GM21367 (cell line): ENCODE results near the gene NMNAT2.
"Not testable (repeated sequence)": the region's sequence is repeated elsewhere in the genome, so short reads cannot be mapped to it uniquely, and the experiment has no call there.

ENCODE experiments used
- ATAC-seq: cut with Tn5 transposase; IDR thresholded peaks from one replicate; pipeline ENCODE4 v1.9.1; 2021; ENCODE audit not compliant: unreplicated experiment

NMNAT2 gene

GRCh38 chr1:183289051-183289496, 129.1 kb downstream of the NMNAT2 start:
- no peak for ATAC-seq

DNA sequence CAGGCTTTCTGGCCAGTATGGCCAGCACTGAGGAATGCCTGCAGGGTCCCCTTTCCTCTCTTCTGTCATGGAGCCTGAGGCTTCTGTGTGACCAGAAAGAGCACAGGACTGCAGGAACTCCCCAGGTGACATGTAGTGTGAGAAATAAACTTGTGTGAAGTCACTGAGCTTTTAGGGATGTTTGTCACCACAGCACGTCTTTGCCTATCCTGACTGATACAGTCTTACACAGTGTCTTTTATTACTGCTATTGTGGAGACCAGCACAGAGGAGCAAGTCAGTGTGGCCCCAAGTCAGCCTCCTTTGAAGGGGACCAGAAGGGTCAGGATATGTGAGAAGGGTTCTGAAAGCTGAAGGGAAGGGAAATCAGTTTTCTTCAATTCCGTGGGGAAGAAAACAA, 129.6 kb downstream of the NMNAT2 start:
- ATAC-seq = no peak

- ATAC-seq = no peak
These were observed 130.9 kb downstream of the NMNAT2 start for GRCh38 chr1:183287191-183287675.

GRCh38 chr1:183285746-183286145, 132.4 kb downstream of the NMNAT2 start:
- ATAC-seq = no peak

DNA sequence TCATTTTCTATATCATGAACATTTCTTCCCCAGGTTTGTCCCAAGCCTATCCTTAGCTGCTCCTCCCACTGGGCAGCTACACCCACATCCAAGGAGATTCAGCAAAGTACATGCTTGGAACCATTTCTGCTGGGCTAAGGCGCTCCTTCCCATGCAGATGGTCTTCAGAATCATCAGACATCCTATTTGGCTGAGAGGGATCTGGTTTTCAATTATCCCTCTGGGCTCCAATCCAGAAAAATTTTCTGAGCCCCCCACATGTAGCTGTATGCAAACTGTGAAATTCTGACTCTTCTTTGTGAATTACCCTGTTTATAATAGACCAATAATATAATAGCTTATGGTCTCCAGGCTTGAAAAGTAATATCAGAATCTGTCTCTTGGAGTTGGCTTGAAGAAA, 132.9 kb downstream of the NMNAT2 start:
- ATAC-seq = no peak

- no peak for ATAC-seq
These were observed 134.1 kb downstream of the NMNAT2 start for GRCh38 chr1:183284086-183284485.

DNA sequence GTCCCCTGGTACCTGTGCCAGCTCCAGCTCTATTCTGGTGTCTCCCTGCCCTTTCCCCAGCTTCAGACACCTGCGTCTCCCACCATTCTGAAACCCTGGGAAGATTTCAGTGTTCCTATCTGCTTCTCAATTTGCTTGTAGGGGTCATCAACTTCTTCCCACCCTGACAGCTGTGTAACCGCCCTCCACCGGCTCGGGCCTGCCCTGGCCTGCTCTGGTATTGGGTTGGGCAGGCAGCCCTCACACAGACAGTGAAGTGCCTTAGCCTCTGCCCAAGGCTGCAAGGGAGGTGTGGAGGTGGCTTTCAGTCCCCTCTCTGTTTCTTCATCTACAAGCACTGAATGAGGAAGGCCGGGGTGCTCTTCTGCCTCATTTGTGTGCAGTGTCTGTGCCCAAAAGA, 134.9 kb downstream of the NMNAT2 start:
- no peak for ATAC-seq

- no peak for ATAC-seq
These were observed 135.9 kb downstream of the NMNAT2 start for GRCh38 chr1:183282101-183282855.

GRCh38 chr1:183281553-183282091, 136.6 kb downstream of the NMNAT2 start:
- peak; percentile 54 for ATAC-seq

- ATAC-seq = no peak
These were observed 137.1 kb downstream of the NMNAT2 start for GRCh38 chr1:183281039-183281438.

DNA sequence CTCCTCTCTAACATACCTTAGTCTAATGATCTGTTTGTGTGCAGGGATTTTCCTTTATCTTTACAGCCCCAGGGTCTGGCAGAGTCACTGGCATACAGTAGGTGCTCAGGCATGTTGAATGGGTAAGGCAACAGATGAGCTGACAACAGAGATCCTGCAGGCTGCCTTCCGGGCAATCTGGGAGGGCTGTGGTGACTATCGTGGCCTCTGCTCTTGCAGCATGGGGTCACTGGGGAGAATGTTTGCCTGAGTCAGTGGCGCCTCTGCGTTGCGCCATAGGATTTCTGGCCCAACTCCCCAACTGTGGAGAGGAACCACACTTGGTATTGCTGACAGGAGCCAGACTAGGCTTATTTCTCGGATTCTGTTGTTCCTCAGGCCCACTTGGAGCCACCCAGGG, 138.3 kb downstream of the NMNAT2 start:
- ATAC-seq = no peak

DNA sequence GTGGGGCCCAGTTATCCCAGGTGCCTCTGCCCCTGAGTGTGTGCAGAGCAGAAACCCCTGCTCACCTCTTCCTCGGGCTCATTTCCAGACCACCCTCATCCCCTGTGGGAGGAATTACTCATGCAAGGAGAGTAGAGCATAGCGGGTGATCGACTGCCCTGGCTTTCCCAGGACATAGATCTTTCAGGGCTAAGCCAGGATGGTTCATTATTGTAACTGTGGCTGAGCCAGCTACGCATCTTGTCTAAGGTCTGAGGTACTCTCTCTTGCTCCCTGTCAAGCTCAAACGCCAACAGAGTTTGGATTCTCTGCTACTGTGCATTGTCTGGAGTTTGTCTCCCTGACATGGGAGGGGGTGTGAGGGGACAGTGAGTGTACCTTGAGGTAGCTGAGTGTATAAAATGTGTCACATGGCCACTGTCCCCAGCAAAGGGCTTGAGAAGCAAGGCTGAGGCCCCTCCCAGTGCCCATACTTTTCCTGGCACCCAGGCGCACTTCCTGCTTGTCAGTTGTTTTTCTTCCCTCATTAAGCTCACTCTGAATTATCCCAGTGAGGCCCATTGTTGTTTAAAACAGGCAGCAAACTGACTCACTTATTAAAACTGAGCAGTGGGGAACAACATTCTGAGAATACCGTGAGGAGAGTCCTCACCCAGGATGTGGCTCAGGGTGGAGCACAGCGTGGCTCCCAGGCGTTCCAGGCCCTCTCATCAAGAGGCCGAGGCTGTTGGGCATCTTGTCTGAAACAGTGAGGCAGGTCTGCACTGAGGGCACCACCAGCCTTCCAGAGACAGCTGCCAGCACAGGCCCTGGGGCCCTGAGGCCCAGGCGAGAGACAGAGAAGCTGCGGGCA, 139.2 kb downstream of the NMNAT2 start:
- ATAC-seq = no peak

- no peak for ATAC-seq
These were observed 140.1 kb downstream of the NMNAT2 start for GRCh38 chr1:183277821-183278738.

DNA sequence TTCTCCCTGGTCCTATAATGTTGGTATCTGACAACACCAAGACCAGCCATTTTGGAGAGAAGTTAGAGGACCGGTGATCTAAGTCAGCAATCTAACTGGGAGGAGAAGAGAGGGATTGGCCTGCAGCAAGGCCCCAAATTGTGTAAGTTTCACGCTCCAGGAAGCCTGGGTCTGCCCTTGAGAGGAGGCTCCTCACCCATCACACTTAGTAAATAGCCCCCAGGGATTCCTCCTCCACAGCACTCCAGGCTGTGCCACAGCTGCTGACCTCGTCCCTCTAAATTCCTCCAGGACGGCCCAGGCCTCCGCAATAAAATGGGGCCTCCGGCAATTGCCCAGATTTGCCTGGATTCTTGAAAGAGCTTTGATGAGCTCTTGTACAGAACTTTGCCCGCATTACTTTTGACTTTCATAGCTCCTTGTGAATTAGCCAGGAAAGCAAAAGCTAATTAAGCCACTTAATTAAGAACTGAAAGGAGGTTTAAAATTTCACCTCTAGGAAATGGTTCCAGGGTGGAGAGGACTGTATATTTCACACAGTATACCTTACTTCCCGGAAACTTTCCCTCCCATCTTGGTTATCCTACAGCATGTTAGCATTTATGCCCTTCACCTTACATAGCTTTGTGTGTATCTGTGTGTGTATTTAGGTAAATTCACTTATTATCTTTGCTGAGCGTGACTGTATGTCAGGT, 141.6 kb downstream of the NMNAT2 start:
- no peak for ATAC-seq

- no peak for ATAC-seq
These were observed 142.9 kb downstream of the NMNAT2 start for GRCh38 chr1:183275322-183275721.

- no peak for ATAC-seq
These were observed 143.3 kb downstream of the NMNAT2 start for GRCh38 chr1:183274836-183275235.

DNA sequence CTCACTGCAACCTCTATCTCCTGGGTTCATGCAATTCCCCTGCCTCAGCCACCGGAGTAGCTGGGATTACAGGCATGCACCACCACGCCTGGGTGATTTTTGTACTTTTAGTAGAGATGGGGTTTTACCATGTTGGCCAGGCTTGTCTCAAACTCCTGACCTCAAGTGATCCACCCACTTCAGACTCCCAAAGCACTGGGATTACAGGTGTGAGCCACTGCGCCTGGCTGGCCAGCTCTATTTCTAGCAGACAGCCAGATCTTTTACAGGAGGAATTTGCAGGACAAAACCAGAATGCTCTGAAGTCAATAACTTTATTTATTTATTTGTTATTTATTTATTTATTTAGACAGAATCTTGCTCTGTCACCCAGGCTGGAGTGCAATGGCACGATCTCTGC, 144.2 kb downstream of the NMNAT2 start:
- ATAC-seq = not testable (repeated sequence)

DNA sequence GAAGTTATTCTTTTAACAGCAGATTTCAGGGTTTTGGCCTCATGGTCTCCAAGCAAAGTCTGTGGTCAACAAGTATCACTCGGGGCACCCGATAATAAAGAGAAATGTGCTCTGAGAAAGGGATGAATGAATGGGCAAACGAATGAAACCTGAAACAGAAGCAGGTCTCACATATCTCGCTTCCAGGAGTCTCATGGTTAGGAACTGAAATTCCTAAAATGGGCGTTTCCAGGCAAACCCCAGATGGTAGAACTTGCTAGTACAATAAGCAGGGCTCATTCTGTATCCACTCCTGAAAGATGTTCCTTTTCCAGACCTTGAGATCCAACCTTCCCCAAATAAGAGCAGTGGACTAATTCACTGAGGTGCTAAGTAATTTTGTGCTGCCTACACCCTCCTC, 144.9 kb downstream of the NMNAT2 start:
- ATAC-seq = no peak

GRCh38 chr1:183272390-183272848, 145.8 kb downstream of the NMNAT2 start:
- no peak for ATAC-seq

DNA sequence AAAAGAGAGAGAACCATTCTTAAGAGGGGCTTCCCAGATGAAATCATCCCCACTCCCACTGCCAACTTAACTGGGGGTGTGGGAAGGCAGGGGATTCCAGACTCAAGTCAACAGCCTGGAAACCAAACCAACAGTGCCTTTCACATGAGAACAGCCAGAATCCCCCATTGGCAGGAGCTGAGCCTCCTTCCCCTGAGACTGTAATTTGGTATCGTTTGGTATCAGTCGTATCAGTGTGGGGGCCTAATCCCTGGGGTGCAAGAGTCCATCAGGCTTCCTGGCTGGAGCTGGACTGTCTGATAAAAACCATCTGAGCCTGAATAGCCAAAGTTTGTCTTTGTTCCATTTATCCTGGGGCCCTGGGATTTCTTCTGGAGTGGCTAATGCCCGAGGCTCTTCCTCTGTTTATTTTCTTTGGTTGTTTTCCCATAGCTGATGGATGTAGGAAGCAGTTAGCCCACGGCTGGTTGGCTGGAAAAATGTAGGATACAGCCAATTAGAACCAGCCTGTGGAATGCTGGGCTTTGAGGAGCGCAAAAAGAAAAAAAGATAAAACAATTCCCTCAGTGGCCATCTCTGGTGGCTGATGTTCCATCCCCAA, 147.5 kb downstream of the NMNAT2 start:
- ATAC-seq = no peak
